Urothelium cell line (cell line): Measurements from ENCODE around the gene SLC2A1.

ENCODE experiments used
- DNase-seq: peaks from one replicate; pipeline ENCODE4 v3.0.0; 2011; ENCODE audit warnings: low spot score, mixed read lengths
- FAIRE-seq: peaks from 2 replicates; lab custom pipeline; 2011; peaks lifted over from hg19 to GRCh38; lab: Jason Lieb, UNC

Gene SLC2A1

GRCh38 chr1:42944246-42944928, 14.3 kb downstream of the SLC2A1 start:
- DNase-seq (no peak), FAIRE-seq (no peak)

GRCh38 chr1:42943728-42944127, 14.9 kb downstream of the SLC2A1 start:
- FAIRE-seq (no peak), DNase-seq (no peak)

GRCh38 chr1:42943166-42943565, 15.5 kb downstream of the SLC2A1 start:
- peak; percentile 80 for FAIRE-seq

GRCh38 chr1:42942444-42942843, 16.2 kb downstream of the SLC2A1 start:
- FAIRE-seq: no peak
- DNase-seq: no peak

More at GRCh38 chr1:42943166-42943565, 15.5 kb downstream of the SLC2A1 start:
- DNase-seq: peak; percentile 87

- DNase-seq (peak; percentile 90), FAIRE-seq (no peak)
Observed at GRCh38 chr1:42941640-42942330, 16.9 kb downstream of the SLC2A1 start.

GRCh38 chr1:42940851-42941639, 17.6 kb downstream of the SLC2A1 start:
- peak; percentile 89 for FAIRE-seq
- peak; percentile 93 for DNase-seq

GRCh38 chr1:42938645-42939615, 19.7 kb downstream of the SLC2A1 start:
- FAIRE-seq: no peak
- DNase-seq: no peak

- FAIRE-seq (no peak), DNase-seq (no peak)
Observed at GRCh38 chr1:42937836-42938644, 20.6 kb downstream of the SLC2A1 start.

- FAIRE-seq (no peak), DNase-seq (peak; percentile 42)
Observed at GRCh38 chr1:42937141-42937696, 21.4 kb downstream of the SLC2A1 start.

GRCh38 chr1:42936309-42937078, 22.2 kb downstream of the SLC2A1 start:
- peak; percentile 92 for DNase-seq
- peak; percentile 92 for FAIRE-seq

- no peak for DNase-seq
- no peak for FAIRE-seq
Observed at GRCh38 chr1:42935971-42936308, 22.7 kb downstream of the SLC2A1 start.

GRCh38 chr1:42935313-42935895, 23.3 kb downstream of the SLC2A1 start:
- no peak for FAIRE-seq
- no peak for DNase-seq

GRCh38 chr1:42934541-42935312, 23.9 kb downstream of the SLC2A1 start:
- FAIRE-seq: no peak
- DNase-seq: no peak

- FAIRE-seq (no peak), DNase-seq (no peak)
Observed at GRCh38 chr1:42933610-42934491, 24.8 kb downstream of the SLC2A1 start.

- FAIRE-seq: peak; percentile 77
- no peak for DNase-seq
Observed at GRCh38 chr1:42933060-42933586, 25.5 kb downstream of the SLC2A1 start.

- FAIRE-seq (no peak), DNase-seq (no peak)
Observed at GRCh38 chr1:42932442-42932941, 26.2 kb downstream of the SLC2A1 start.
